Neural cell (in vitro differentiated cells): Measurements from ENCODE around the gene RPS6KA1. TPM values are rescaled to one million over a fixed set of nuclear protein-coding genes. Genes with fewer than 3 reads are reported as not detected.

Experiments
- H2AFZ ChIP-seq: fragments of 200-600, 300-800 bp; sonication (generic), shearing (Covaris generic); 2 replicates; pipeline ENCODE4 v1.6.0; 2014; ENCODE audit warnings: low read depth, mild to moderate bottlenecking, antibody characterized with exemption, low read length, moderate library complexity
- H3F3A ChIP-seq: fragments of 200-600 bp; shearing (Covaris generic); 2 replicates; pipeline ENCODE4 v1.6.1; 2016; ENCODE audit warnings: mild to moderate bottlenecking, moderate library complexity, mixed read lengths, antibody characterized with exemption, low read length; ENCODE audit not compliant: insufficient read depth, poor library complexity, severe bottlenecking
- H3K27ac ChIP-seq: fragments of 200-600, 300-800 bp; sonication (generic), shearing (Covaris generic); 2 replicates; pipeline ENCODE4 v1.5.1; 2014; ENCODE audit warnings: mild to moderate bottlenecking, low read length, moderate library complexity
- H3K27me3 ChIP-seq: fragments of 300-800, 200-600 bp; sonication (generic), shearing (Covaris generic); 2 replicates; pipeline ENCODE4 v1.6.0; 2014; ENCODE audit warnings: mild to moderate bottlenecking, low read depth, low read length, moderate library complexity; ENCODE audit not compliant: insufficient read depth
- H3K36me3 ChIP-seq: fragments of 300-800, 200-600 bp; sonication (generic), shearing (Covaris generic); 2 replicates; pipeline ENCODE4 v1.5.1; 2014; ENCODE audit warnings: mild to moderate bottlenecking, antibody characterized with exemption, low read length, moderate library complexity; ENCODE audit not compliant: insufficient read depth
- H3K4me2 ChIP-seq: fragments of 300-800, 200-600 bp; sonication (generic), shearing (Covaris generic); 2 replicates; pipeline ENCODE4 v1.6.0; 2014; ENCODE audit warnings: mild to moderate bottlenecking, low read length
- H3K4me3 ChIP-seq: fragments of 300-800, 200-600 bp; sonication (generic), shearing (Covaris generic); 2 replicates; pipeline ENCODE4 v1.5.1; 2014; ENCODE audit warnings: mild to moderate bottlenecking, low read length, moderate library complexity
- H3K79me2 ChIP-seq: fragments of 200-600 bp; shearing (Covaris generic); replicated peaks from 2 replicates; pipeline ENCODE4 v1.6.0; 2014; ENCODE audit warnings: mild to moderate bottlenecking, low read length, moderate library complexity; ENCODE audit not compliant: insufficient read depth
- H3K9ac ChIP-seq: fragments of 300-800, 200-600 bp; sonication (generic), shearing (Covaris generic); 2 replicates; pipeline ENCODE4 v1.6.1; 2016; ENCODE audit warnings: mild to moderate bottlenecking, low read length, mixed read lengths
- H3K9me2 ChIP-seq: fragments of 200-600 bp; shearing (Covaris generic); 2 replicates; pipeline ENCODE4 v1.6.1; 2016; ENCODE audit warnings: mild to moderate bottlenecking, low read length, mixed read lengths; ENCODE audit not compliant: insufficient read depth
- H3K9me3 ChIP-seq: fragments of 200-600, 300-800 bp; sonication (generic), shearing (Covaris generic); 2 replicates; pipeline ENCODE4 v1.6.1; 2016; ENCODE audit warnings: mild to moderate bottlenecking, mixed run types, low read length, moderate library complexity, mixed read lengths
- H4K20me1 ChIP-seq: fragments of 200-600 bp; shearing (Covaris generic); 2 replicates; pipeline ENCODE4 v1.6.1; 2016; ENCODE audit warnings: mild to moderate bottlenecking, mixed run types; ENCODE audit not compliant: insufficient read depth
- CTCF ChIP-seq: fragments of 450-650 bp; IDR thresholded peaks from 2 replicates; pipeline ENCODE4 v1.5.1; 2014; ENCODE audit warnings: antibody characterized with exemption, mild to moderate bottlenecking, moderate library complexity; ENCODE audit not compliant: poor library complexity, severe bottlenecking
- EP300 ChIP-seq: fragments of 450-650 bp; conservative IDR thresholded peaks from 2 replicates; pipeline ENCODE4 v1.6.1; 2014; ENCODE audit warnings: antibody characterized with exemption, mild to moderate bottlenecking, moderate library complexity; ENCODE audit not compliant: poor library complexity, severe bottlenecking
- EZH2 ChIP-seq: fragments of 200-600, 300-800 bp; shearing (Covaris generic), sonication (generic); IDR thresholded peaks from 2 replicates; pipeline ENCODE4 v1.6.1; 2014; ENCODE audit warnings: antibody characterized with exemption, low read length, borderline replicate concordance, mild to moderate bottlenecking; ENCODE audit not compliant: insufficient read depth, poor library complexity, severe bottlenecking
- MXI1 ChIP-seq: fragments of 450-650 bp; conservative IDR thresholded peaks from 2 replicates; pipeline ENCODE4 v1.6.1; 2014; ENCODE audit warnings: antibody characterized with exemption, mild to moderate bottlenecking; ENCODE audit not compliant: poor library complexity, severe bottlenecking
- POLR2AphosphoS5 ChIP-seq: IDR thresholded peaks from 2 replicates; pipeline ENCODE4 v1.6.1; 2012
- RAD21 ChIP-seq: fragments of 450-650 bp; conservative IDR thresholded peaks from 2 replicates; pipeline ENCODE4 v1.6.1; 2014; ENCODE audit warnings: antibody characterized with exemption, mild to moderate bottlenecking, moderate library complexity
- REST ChIP-seq: IDR thresholded peaks from 2 replicates; pipeline ENCODE4 v1.6.1; 2012; ENCODE audit warnings: borderline replicate concordance
- SMC3 ChIP-seq: fragments of 450-650 bp; conservative IDR thresholded peaks from 2 replicates; pipeline ENCODE4 v1.6.1; 2014; ENCODE audit warnings: antibody characterized with exemption, mild to moderate bottlenecking, moderate library complexity; ENCODE audit not compliant: poor library complexity
- TAF1 ChIP-seq: IDR thresholded peaks from 2 replicates; pipeline ENCODE4 v1.6.1; 2012; ENCODE audit warnings: low read depth
- polyA plus RNA-seq: library from polyadenylated mRNA; depleted of rRNA; stranded (reverse); fragments of >200 nt; gene quantifications from 2 replicates; pipeline ENCODE4 v1.2.3, GENCODE V29; 2014

The RPS6KA1 gene
- polyA plus RNA-seq, 1 donor from 2014 or later = 4.9 TPM

DNA sequence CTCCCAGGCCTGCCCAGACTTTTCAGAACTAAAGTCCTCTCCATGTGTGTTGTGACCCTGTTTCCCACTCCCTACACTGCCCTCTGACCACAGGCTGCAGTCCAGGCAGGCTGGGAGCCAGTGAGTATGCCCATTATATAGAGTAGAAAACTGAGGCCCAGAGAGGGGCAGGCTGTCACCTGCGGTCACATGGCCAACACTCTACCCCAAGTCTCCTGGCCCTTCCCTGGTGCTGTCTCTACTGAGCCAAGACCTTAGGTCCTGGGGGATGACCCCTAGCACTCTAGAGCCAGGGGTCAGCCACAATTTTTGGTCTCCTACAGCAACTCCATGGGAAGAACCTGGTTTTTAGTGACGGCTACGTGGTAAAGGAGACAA, 30.8 kb downstream of the RPS6KA1 start:
- Histone ChIP-seq H3K27me3 (no peaks in the 10 kb centered on the region), H3K27ac (no peak overlapping the region), H2AFZ (no peak overlapping the region), H3K36me3 (no peaks in the 10 kb centered on the region), H3K4me3 (no peak overlapping the region), H3K4me2 (no peak overlapping the region), H3K9me3 (no peaks in the 10 kb centered on the region), H4K20me1 (no peaks in the 10 kb centered on the region), H3K79me2 (no peaks in the 10 kb centered on the region), H3K9me2 (no peaks in the 10 kb centered on the region), H3K9ac (no peak overlapping the region), H3F3A (no peaks in the 10 kb centered on the region)
- no peak for TF ChIP-seq MXI1
- TF ChIP-seq POLR2AphosphoS5 = no peak
- no peak for TF ChIP-seq TAF1
- TF ChIP-seq SMC3 = no peak
- TF ChIP-seq EP300 = no peak
- TF ChIP-seq CTCF = no peak
- TF ChIP-seq EZH2 = no peak
- TF ChIP-seq RAD21 = no peak
- no peak for TF ChIP-seq REST

GRCh38 chr1:26570287-26570686, 40.7 kb downstream of the RPS6KA1 start:
- Histone ChIP-seq H4K20me1 (no peaks in the 10 kb centered on the region), H3K4me2 (no peak overlapping the region), H3K79me2 (no peaks in the 10 kb centered on the region), H3K27ac (no peak overlapping the region), H3K9ac (no peak overlapping the region), H2AFZ (no peak overlapping the region), H3K9me2 (no peaks in the 10 kb centered on the region), H3K27me3 (no peaks in the 10 kb centered on the region), H3K36me3 (peaks cover 3% of the 10 kb centered on the region), H3F3A (no peaks in the 10 kb centered on the region), H3K4me3 (no peak overlapping the region), H3K9me3 (no peaks in the 10 kb centered on the region)
- TF ChIP-seq POLR2AphosphoS5 = no peak
- no peak for TF ChIP-seq CTCF
- TF ChIP-seq EZH2 = no peak
- no peak for TF ChIP-seq RAD21
- no peak for TF ChIP-seq EP300
- no peak for TF ChIP-seq MXI1
- no peak for TF ChIP-seq REST
- TF ChIP-seq SMC3 = no peak
- no peak for TF ChIP-seq TAF1
